ENCODE data around the gene CDO1. TPM values are rescaled to one million over a fixed set of nuclear protein-coding genes. Genes with fewer than 3 reads are reported as not detected.

CDO1 gene
- 40.0 and 66.5 TPM in 2 replicates for polyA plus RNA-seq

DNA sequence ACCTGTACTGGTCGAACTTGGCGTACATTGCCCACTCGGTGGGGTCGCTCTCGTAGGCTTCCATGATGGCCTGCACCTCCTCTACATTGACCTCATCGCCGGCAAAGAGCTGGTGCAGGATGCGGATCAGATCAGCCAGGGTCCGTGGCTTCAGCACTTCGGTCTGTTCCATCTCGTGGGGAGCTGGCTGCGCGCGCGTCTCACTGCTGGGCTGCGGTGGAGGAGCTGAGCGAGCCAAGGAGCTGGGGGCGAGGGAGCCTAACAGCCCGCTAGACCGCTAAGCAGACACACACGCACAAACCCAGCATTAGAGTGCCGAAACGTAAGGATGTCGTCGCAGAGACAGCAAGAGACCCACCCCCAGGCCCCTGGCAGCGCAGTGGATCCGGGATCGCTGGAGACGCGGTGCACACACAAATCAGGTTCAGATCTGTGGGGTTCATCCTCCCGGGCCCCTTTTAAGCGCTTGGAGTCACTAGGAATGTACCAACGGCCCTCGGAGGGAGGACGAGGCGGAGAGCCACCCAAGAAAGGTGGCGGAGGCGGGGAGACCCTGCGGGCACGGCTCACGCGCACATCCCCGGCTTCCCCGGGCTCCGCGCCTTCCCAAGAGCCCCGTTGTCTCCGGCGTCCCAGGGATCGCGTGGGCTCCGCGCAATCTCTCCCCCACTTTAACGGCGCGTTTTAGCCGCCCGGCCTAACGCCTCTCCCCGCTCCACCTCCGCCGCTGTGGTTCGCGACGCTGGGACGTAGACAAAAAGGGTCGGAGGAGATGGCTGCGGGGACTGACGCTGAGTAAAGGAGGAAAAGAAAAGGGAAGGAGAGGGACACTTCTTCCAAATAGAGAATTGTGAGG, at the start of gene CDO1:
CDO1 (minus strand) TSS at position 434 of the 856 bp plus-strand sequence; CDS start at position 172, 262 bp downstream.

GRCh38 chr5:115841382-115842088, 25.1 kb upstream of the CDO1 start, which contains the start of the genes AP3S1 and ATG12:
AP3S1 (plus strand) TSS chr5:115841935; CDS start chr5:115842038, 103 bp downstream.
ATG12 (minus strand) TSS chr5:115841565; CDS start chr5:115841552, 13 bp downstream.

Other genes with a start within 250 kb of the CDO1 start
- gene TICAM2, start 214.2 kb downstream of the CDO1 start, polyA plus RNA-seq = 1.6 and 2.7 TPM in 2 replicates
- 112 and 117 TPM in 2 replicates for gene TMED7, start 190.6 kb downstream of the CDO1 start, polyA plus RNA-seq
- gene ATG12, start 24.9 kb upstream of the CDO1 start, polyA plus RNA-seq = 63.4 and 73.6 TPM in 2 replicates
- gene AP3S1, start 25.3 kb upstream of the CDO1 start, polyA plus RNA-seq = 128 and 198 TPM in 2 replicates
- gene LVRN, start 145.8 kb upstream of the CDO1 start, polyA plus RNA-seq = not detected in 2 replicates
- gene ARL14EPL, start 215.8 kb upstream of the CDO1 start, polyA plus RNA-seq = not detected in 2 replicates

All from Purkinje cell (primary cell).